Upper lobe of left lung (tissue), 4 donors: Measurements from ENCODE around the gene SIGLEC8.

Experiments used
- EP300 ChIP-seq, 4 donors: sonication (generic); formaldehyde crosslinking; IDR thresholded peaks; one replicate each; pipeline ENCODE4 v1.5.1; 2017; ENCODE audit warnings: antibody characterized with exemption in 4 of 4, control low read depth in 2 of 4
- POLR2A ChIP-seq, 4 donors: fragments of 450-650 bp; IDR thresholded peaks; one replicate each; pipeline ENCODE4 v1.5.1; 2016 to 2017; ENCODE audit warnings: antibody characterized with exemption in 4 of 4, mild to moderate bottlenecking in 2 of 4
- POLR2AphosphoS5 ChIP-seq, 2 donors: sonication (generic); formaldehyde crosslinking; IDR thresholded peaks; one replicate each; pipeline ENCODE4 v1.5.1; 2017; ENCODE audit warnings: antibody characterized with exemption in 2 of 2
- TF ChIP-seq, protein P1 (sequence below), 6 experiments: fragments of 450-650 bp in 4 of 6; fragments of 200-600 bp in 2 of 6; sonication (generic) in 2 of 6; IDR thresholded peaks; one replicate each; pipeline ENCODE4 v1.5.1; 2016 to 2019; ENCODE audit warnings: antibody characterized with exemption in 6 of 6

DNA sequence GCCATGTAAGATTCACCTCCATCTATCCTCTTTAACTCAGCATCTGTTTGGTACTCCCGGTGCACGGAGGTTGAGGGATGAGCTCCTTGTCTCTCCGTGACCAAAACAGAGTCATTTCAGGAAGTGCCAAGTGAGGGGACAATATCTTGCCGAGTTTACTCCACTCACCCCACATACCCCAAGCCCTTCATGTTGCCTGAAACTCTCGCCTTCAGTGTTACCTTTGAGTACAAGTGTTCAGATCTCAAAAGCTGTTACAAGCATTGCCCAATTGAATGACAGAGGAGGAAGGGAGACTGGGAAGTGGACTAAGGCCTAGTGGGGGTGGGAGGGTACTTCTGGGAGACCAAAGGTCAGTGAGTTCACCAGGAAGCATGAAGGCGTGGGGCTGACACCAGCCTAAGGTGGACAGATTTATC is 49.4 kb upstream of the SIGLEC8 start:
- TF ChIP-seq POLR2AphosphoS5 (IDR thresholded peaks at IDR 0.05) (no peak), EP300 (IDR thresholded peaks at IDR 0.05) (no peak), POLR2A (IDR thresholded peaks at IDR 0.05) (no peak)
- TF ChIP-seq, protein P1, sequence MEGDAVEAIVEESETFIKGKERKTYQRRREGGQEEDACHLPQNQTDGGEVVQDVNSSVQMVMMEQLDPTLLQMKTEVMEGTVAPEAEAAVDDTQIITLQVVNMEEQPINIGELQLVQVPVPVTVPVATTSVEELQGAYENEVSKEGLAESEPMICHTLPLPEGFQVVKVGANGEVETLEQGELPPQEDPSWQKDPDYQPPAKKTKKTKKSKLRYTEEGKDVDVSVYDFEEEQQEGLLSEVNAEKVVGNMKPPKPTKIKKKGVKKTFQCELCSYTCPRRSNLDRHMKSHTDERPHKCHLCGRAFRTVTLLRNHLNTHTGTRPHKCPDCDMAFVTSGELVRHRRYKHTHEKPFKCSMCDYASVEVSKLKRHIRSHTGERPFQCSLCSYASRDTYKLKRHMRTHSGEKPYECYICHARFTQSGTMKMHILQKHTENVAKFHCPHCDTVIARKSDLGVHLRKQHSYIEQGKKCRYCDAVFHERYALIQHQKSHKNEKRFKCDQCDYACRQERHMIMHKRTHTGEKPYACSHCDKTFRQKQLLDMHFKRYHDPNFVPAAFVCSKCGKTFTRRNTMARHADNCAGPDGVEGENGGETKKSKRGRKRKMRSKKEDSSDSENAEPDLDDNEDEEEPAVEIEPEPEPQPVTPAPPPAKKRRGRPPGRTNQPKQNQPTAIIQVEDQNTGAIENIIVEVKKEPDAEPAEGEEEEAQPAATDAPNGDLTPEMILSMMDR (IDR thresholded peaks at IDR 0.05) = no peak
